Spinal cord (tissue), 10 donors: ENCODE measurements around the gene FHDC1. TPM values are rescaled to one million over a fixed set of nuclear protein-coding genes. Genes with fewer than 3 reads are reported as not detected.
A peak's percentile ranks its signal among the peaks of the same experiment; 100 is the strongest.

Source experiments
- DNase-seq, 6 donors: peaks; one replicate each; pipeline versions ENCODE4 v3.0.0 to v3.0.0-alpha.2; 2013 to 2015; ENCODE audit warnings: low spot score in 6 of 6, low read depth in 4 of 6
- H3K27ac ChIP-seq: one replicate; pipeline ENCODE4 v1.5.1; 2013; ENCODE audit warnings: low read depth, low read length, control low read depth
- H3K27me3 ChIP-seq: one replicate; pipeline ENCODE4 v1.6.1; 2013; ENCODE audit warnings: low read length; ENCODE audit not compliant: control insufficient read depth, insufficient read depth
- H3K36me3 ChIP-seq: one replicate; pipeline ENCODE4 v1.6.1; 2013; ENCODE audit warnings: low read length; ENCODE audit not compliant: control insufficient read depth, insufficient read depth
- H3K4me1 ChIP-seq: one replicate; pipeline ENCODE4 v1.6.1; 2013; ENCODE audit warnings: low read length; ENCODE audit not compliant: control insufficient read depth, insufficient read depth
- H3K4me3 ChIP-seq: one replicate; pipeline ENCODE4 v1.5.1; 2013; ENCODE audit warnings: low read depth, low read length, control low read depth
- H3K9me3 ChIP-seq: one replicate; pipeline ENCODE4 v1.6.1; 2013; ENCODE audit warnings: low read length; ENCODE audit not compliant: control insufficient read depth, insufficient read depth
- WGBS: methylation state at CpG from one replicate; pipeline ENCODE4 v1.1.5; 2013; ENCODE audit warnings: missing lambda C conversion rate; ENCODE audit not compliant: insufficient coverage; 5-methylcytosine and 5-hydroxymethylcytosine counted together
- polyA plus RNA-seq, 2 donors: library from polyadenylated mRNA; unstranded; fragments of 120-200 nt; gene quantifications; one replicate each; pipeline ENCODE4 v1.2.1, GENCODE V29; 2013; ENCODE audit not compliant: insufficient read length in 2 of 2
- total RNA-seq, 2 donors: library from RNA; depleted of rRNA in 1 of 2; stranded (reverse); fragments of 120-200 nt in 1 of 2; fragments of >200 nt in 1 of 2; gene quantifications; one replicate each; pipeline versions ENCODE4 v1.2.3 to v1.2.4, GENCODE V29; 2013 to 2014
- donor health status: healthy.

Gene FHDC1
- total and polyA plus RNA-seq, 4 donors = 2.5 to 8.1 (median 5.9) TPM

DNA sequence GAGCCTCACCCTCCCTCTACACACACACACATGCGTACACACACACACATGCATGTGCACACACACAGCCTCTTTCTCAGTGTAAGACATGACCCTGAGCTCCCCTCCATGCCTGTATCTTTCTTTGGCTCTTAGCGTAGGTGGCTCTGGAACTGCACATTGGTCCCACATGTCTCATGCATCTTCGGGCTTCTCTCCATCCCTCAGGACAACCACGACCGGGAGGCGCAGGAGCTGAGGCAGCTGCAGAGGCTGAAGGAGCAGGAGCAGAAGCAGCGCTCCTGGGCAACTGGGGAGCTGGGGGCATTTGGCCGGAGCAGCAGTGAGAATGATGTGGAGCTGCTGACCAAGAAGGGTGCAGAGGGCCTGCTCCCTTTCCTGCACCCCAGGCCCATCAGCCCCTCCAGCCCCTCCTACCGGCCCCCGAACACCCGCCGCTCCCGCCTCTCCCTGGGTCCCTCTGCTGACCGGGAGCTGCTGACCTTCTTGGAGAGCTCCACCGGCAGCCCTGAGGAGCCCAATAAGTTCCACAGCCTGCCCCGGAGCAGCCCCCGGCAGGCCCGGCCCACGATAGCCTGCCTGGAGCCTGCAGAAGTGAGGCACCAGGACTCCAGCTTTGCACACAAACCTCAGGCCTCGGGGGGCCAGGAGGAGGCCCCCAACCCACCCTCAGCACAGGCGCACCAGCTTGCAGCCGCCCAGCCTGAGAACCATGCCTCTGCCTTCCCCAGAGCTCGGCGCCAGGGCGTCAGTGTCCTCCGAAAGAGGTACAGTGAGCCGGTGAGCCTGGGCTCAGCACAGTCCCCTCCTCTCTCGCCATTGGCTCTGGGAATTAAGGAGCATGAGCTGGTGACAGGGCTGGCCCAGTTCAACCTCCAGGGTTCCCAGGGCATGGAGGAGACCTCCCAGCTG, 38.6 kb downstream of the FHDC1 start:
- 90% methylated on average over 25 of the region's 28 CpGs for WGBS
- Histone ChIP-seq H3K4me3 (no peak overlapping the region), H3K9me3 (no peaks in the 10 kb centered on the region), H3K27ac (no peak overlapping the region), H3K36me3 (peaks cover 37% of the 10 kb centered on the region), H3K4me1 (no peaks in the 10 kb centered on the region), H3K27me3 (no peaks in the 10 kb centered on the region)
- no peak for DNase-seq

DNA sequence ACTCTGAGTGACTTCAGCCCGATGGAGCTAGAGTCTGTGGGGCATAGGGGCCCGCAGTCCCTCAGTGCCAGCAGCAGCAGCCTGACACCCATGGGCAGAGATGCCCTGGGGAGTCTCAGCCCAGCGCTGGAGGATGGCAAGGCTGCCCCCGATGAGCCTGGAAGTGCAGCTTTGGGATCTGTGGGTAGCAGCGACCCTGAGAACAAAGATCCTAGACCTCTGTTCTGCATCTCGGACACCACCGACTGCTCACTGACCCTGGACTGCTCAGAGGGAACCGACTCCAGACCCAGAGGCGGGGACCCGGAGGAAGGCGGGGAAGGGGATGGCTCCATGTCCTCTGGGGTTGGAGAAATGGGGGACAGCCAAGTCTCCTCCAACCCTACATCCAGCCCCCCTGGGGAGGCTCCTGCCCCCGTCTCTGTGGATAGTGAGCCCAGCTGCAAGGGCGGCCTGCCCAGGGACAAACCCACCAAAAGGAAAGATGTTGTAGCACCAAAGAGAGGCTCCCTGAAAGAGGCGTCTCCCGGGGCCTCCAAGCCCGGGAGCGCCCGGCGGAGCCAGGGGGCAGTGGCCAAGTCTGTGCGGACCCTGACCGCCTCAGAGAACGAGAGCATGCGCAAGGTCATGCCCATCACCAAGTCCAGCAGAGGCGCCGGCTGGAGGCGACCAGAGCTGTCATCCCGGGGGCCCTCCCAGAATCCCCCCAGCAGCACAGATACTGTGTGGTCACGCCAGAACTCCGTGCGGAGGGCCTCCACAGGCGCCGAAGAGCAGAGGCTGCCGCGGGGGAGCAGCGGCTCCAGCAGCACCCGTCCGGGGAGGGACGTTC, 39.5 kb downstream of the FHDC1 start:
- Histone ChIP-seq H3K4me3 (no peak overlapping the region), H3K9me3 (no peaks in the 10 kb centered on the region), H3K4me1 (no peaks in the 10 kb centered on the region), H3K36me3 (peaks cover 37% of the 10 kb centered on the region), H3K27ac (no peak overlapping the region), H3K27me3 (no peaks in the 10 kb centered on the region)
- no peak for DNase-seq
- WGBS = 95% methylated on average over 36 of the region's 38 CpGs

DNA sequence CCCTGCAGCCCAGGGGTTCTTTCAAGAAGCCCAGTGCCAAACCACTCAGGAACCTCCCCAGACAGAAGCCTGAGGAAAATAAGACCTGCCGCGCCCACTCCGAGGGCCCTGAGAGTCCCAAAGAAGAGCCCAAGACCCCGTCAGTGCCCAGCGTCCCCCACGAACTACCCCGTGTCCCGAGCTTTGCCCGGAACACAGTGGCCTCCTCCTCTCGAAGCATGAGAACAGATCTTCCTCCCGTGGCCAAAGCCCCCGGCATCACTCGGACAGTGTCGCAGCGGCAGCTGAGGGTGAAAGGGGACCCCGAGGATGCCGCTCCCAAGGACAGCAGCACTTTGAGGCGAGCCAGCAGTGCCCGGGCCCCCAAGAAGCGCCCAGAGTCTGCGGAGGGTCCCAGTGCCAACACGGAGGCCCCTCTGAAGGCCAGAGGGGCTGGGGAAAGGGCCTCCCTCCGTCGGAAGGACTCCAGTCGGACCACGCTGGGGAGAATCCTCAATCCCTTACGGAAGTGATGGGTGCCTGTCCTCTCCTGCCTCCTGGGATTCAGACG, 40.2 kb downstream of the FHDC1 start:
- no peak overlapping the region for H3K27ac ChIP-seq
- H3K4me1 ChIP-seq = no peaks in the 10 kb centered on the region
- no peak for DNase-seq
- H3K36me3 ChIP-seq = peaks cover 37% of the 10 kb centered on the region
- no peaks in the 10 kb centered on the region for H3K9me3 ChIP-seq
- H3K4me3 ChIP-seq = no peak overlapping the region
- 89% methylated on average over 28 of the region's 28 CpGs for WGBS
- H3K27me3 ChIP-seq = no peaks in the 10 kb centered on the region

DNA sequence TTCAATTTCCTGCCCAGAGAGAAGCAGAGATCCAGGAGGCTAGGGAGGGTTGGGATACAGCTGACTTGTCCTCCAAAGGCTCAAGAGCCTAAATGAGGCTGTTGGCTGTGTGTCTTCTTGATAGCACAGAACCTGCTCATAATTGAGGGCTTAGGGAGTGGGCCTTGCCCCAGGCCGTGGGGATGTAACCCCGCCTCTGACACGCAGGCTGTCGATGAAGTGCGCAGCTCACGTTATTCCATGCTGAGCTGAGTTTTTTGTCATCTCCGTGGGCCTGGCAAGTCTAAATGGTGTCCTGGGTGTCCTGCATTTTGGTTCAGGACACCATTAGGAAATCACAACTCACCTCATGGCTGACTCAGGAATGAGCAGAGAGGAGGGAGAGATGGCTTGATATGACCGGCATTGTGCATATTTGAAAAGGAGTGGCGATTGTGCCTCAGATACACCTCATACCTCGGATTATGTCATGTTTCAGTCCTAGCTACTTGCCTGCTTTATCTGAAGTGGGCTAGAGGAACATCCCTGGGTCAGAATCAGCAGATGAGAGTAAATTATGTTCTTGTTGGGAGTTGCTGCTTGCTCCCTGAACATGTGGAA, 43.7 kb downstream of the FHDC1 start:
- DNase-seq = no peak
- Histone ChIP-seq H3K9me3 (no peaks in the 10 kb centered on the region), H3K36me3 (peaks cover 18% of the 10 kb centered on the region), H3K4me1 (peaks cover 17% of the 10 kb centered on the region), H3K27me3 (no peaks in the 10 kb centered on the region), H3K4me3 (no peak overlapping the region), H3K27ac (no peak overlapping the region)
- WGBS = 86% methylated on average over 8 of the region's 10 CpGs

DNA sequence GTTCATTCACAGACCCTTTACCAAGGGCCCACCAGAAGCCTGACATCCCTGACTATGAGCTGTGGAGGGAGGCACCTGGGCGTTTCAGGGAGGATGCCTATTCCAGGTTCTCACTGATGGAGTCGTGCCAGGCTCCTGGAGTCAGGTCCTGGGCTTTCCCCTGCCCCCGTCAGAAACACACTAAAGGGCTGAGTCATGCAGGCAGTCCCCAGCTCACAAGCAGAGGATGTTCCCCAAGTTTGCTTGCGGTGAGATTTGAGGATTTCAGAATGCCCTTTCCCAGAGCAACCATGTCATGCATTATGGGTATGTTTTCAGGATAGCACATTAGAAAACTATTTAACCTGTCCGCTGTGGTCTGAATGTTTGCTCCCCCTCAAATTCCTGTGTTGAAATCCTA, 45.2 kb downstream of the FHDC1 start:
- 83% methylated on average over 2 of the region's 5 CpGs for WGBS
- Histone ChIP-seq H3K27me3 (no peaks in the 10 kb centered on the region), H3K36me3 (peaks cover 3% of the 10 kb centered on the region), H3K9me3 (no peaks in the 10 kb centered on the region), H3K4me3 (no peak overlapping the region), H3K27ac (no peak overlapping the region), H3K4me1 (peaks cover 17% of the 10 kb centered on the region)
- no peak for DNase-seq

DNA sequence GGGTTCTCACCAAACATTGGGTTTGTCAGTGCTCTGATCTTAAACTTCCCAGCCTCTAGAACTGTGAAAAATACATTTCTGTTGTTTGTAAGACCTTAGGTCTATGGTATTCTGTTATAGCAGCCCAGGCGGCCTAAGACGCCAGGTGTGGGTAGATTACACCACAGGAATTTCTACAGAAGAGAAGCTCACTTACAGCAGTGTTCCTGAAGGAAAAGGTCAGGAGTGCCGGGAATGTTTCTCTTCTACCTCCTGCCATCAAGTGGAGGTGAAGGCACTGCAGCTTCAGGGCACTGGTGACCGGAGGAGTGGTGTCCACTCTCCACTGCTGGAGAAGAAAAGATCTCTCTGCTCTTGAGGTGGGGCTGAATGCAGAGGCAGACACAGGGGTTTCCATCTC, 45.7 kb downstream of the FHDC1 start:
- no CpG with 5 or more reads among the region's 4 CpGs for WGBS
- Histone ChIP-seq H3K27ac (no peak overlapping the region), H3K4me3 (no peak overlapping the region), H3K27me3 (no peaks in the 10 kb centered on the region), H3K4me1 (peaks cover 17% of the 10 kb centered on the region), H3K36me3 (no peaks in the 10 kb centered on the region), H3K9me3 (no peaks in the 10 kb centered on the region)
- DNase-seq = no peak

DNA sequence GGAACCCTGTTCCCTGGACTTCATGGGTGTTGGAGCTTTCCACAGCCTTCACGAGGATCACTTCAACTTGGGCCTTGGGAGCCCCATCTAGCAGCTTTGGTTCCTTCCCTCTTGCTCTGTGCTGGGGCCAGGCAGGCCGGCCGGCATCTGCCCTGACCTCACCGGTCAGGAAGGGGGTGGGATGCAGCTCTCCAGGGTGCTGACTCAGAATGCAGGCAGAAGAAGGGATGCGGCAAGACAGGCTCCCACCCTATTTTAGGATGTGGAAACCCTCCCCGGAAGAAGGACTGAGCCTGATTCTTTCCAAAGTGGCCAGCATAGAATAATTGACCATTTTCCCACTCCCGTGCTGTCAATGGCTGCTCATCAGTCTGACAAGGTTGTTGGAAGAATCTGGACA, 47.1 kb downstream of the FHDC1 start:
- no peak overlapping the region for H3K4me3 ChIP-seq
- peaks cover 17% of the 10 kb centered on the region for H3K4me1 ChIP-seq
- H3K27me3 ChIP-seq = no peaks in the 10 kb centered on the region
- H3K9me3 ChIP-seq = no peaks in the 10 kb centered on the region
- DNase-seq = no peak
- H3K27ac ChIP-seq = no peak overlapping the region
- WGBS = 37% methylated on average over 7 of the region's 7 CpGs
- no peaks in the 10 kb centered on the region for H3K36me3 ChIP-seq

DNA sequence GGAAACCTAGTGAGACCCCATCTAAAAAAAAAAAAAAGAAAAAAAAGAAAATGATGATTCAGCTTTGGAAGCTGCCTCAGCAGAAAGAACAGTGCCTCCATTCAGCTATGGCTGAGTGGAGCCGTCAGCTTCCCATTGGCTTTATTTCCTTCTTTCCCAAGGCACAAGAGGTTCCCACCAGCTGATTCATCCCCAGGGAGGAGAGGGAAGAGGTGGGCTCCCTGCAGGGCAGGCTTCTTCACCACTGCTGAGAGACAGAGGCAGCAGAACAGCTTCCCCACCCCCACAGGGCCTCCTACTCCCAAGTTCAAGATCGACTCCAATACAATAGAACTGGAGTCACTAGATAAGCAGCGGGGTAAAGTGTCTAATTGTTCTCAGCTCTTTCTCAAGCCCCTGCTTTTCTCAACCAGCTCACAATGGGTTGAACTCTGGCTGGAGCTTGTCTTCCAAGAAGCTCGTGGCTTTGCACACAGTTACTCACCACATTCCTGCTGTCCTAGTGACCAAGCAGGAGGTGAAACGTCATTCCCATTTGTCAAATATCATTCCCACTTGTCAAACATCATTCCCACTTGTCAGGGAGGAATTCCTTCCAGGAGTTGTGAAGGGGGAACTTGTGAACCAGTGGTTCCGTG, 47.8 kb downstream of the FHDC1 start:
- H3K27me3 ChIP-seq = no peaks in the 10 kb centered on the region
- 55% methylated on average over 4 of the region's 6 CpGs for WGBS
- no peaks in the 10 kb centered on the region for H3K36me3 ChIP-seq
- no peaks in the 10 kb centered on the region for H3K9me3 ChIP-seq
- H3K4me3 ChIP-seq = no peak overlapping the region
- DNase-seq = peak in 2 of 6 donors; percentile 48 to 51
- H3K27ac ChIP-seq = no peak overlapping the region
- H3K4me1 ChIP-seq = peaks cover 17% of the 10 kb centered on the region
